ENCODE data around the gene AMOTL1.

AMOTL1 gene

DNA sequence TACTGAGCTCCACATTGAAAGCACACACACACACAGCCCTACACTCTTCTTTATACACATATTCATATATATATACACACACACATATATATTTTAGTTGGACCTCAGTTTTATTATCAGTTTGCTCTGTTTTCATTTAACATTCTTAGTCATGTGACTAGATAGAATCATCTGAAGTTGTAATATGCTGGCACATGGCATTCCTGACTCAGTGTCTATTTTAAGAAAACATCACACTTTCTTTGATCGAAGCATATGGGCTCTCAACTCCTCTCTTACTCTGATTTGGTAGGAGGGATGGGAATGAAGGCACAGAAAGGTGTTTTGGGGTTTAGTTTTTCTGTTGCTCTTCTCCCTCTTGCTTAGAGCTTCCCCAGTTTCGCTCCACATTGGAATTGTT, 24.8 kb downstream of the AMOTL1 start:
- Histone ChIP-seq H3K27me3 (ENCODE audit: control insufficient read depth in 1 of 2, insufficient read depth in 1 of 2, low read length in 2 of 2) (no peaks in the 10 kb centered on the region), H2BK15ac (ENCODE audit: low read depth, poor library complexity, severe bottlenecking) (no peak overlapping the region), H3K36me3 (ENCODE audit: control insufficient read depth in 1 of 2, insufficient read depth in 2 of 2, low read depth in 1 of 2, low read length in 2 of 2) (peaks cover 0 to 3% of the 10 kb centered on the region in 2 experiments), H3K9me3 (ENCODE audit: control insufficient read depth, low read length) (no peaks in the 10 kb centered on the region), H4K91ac (ENCODE audit: low read length) (no peak overlapping the region), H3K18ac (ENCODE audit: low read depth in 1 of 2, low read length in 2 of 2) (no peak overlapping the region), H3K4me2 (ENCODE audit: low read length, poor library complexity, severe bottlenecking) (no peak overlapping the region), H3K27ac (ENCODE audit: low read length, poor library complexity, severe bottlenecking) (peak overlapping the region; percentile 35), H2AFZ (ENCODE audit: low read depth, low read length) (no peak overlapping the region), H2BK120ac (ENCODE audit: low read depth, low read length) (no peak overlapping the region), H3K14ac (ENCODE audit: low read length in 2 of 2) (no peak overlapping the region), H3K4me1 (ENCODE audit: control insufficient read depth, insufficient read depth, low read depth, low read length) (peaks cover 16% of the 10 kb centered on the region), H2AK5ac (ENCODE audit: low read length, severe bottlenecking) (no peak overlapping the region), H4K8ac (ENCODE audit: low read length) (no peak overlapping the region), H3K79me1 (replicated peaks; ENCODE audit: low read length, poor library complexity, severe bottlenecking) (no peaks in the 10 kb centered on the region), H3K4ac (ENCODE audit: low read depth in 1 of 2, low read length in 2 of 2) (no peak overlapping the region), H3K23ac (ENCODE audit: low read length in 2 of 2) (no peak overlapping the region), H3K4me3 (ENCODE audit: insufficient read depth in 1 of 2, low read depth in 1 of 2, low read length in 2 of 2) (peak overlapping the region in 1 of 2 experiments; percentile 76), H3K9ac (ENCODE audit: low read length) (peak overlapping the region; percentile 90), H2BK5ac (ENCODE audit: low read depth, low read length, poor library complexity, severe bottlenecking) (no peak overlapping the region), H2BK12ac (ENCODE audit: low read length in 2 of 2) (no peak overlapping the region)
- peak; percentile 44 for DNase-seq
- WGBS: 83% methylated on average over 1 of the region's 2 CpGs

DNA sequence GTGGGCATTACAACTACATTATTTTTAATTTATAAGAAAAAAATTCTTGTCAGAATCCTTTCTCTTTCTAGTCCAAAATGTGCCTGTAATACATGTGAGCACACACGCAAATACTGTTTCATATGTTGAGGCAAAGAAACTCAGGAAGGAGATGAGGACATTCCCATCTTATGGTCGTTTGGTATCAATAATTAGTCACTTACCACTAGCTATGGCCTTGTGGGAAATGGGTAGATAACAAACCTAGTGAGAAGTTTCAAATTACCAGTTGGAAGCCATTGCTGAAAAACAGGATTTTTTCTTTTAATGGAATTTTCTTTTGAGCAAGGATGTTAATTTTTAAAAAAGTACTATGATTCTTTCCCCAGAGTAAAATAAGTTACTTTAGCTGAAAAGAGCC, 25.7 kb downstream of the AMOTL1 start:
- H3K9ac ChIP-seq (ENCODE audit: low read length): peak overlapping the region; percentile 90
- no peaks in the 10 kb centered on the region for H3K9me3 ChIP-seq (ENCODE audit: control insufficient read depth, low read length)
- H3K4me2 ChIP-seq (ENCODE audit: low read length, poor library complexity, severe bottlenecking): no peak overlapping the region
- H3K4me3 ChIP-seq (ENCODE audit: insufficient read depth in 1 of 2, low read depth in 1 of 2, low read length in 2 of 2): peak overlapping the region in 1 of 2 experiments; percentile 76
- DNase-seq: peak; percentile 68
- peaks cover 19% of the 10 kb centered on the region for H3K4me1 ChIP-seq (ENCODE audit: control insufficient read depth, insufficient read depth, low read depth, low read length)
- no peak overlapping the region for H3K4ac ChIP-seq (ENCODE audit: low read depth in 1 of 2, low read length in 2 of 2)
- H3K14ac ChIP-seq (ENCODE audit: low read length in 2 of 2): no peak overlapping the region
- no peak overlapping the region for H4K8ac ChIP-seq (ENCODE audit: low read length)
- peaks cover 5% of the 10 kb centered on the region for H3K79me1 ChIP-seq (replicated peaks; ENCODE audit: low read length, poor library complexity, severe bottlenecking)
- H2AFZ ChIP-seq (ENCODE audit: low read depth, low read length): no peak overlapping the region
- peak overlapping the region; percentile 92 for H3K27ac ChIP-seq (ENCODE audit: low read length, poor library complexity, severe bottlenecking)
- H3K23ac ChIP-seq (ENCODE audit: low read length in 2 of 2): no peak overlapping the region
- no peak overlapping the region for H2BK5ac ChIP-seq (ENCODE audit: low read depth, low read length, poor library complexity, severe bottlenecking)
- no peak overlapping the region for H2BK15ac ChIP-seq (ENCODE audit: low read depth, poor library complexity, severe bottlenecking)
- no peak overlapping the region for H4K91ac ChIP-seq (ENCODE audit: low read length)
- peaks cover 3 to 10% of the 10 kb centered on the region in 2 experiments for H3K36me3 ChIP-seq (ENCODE audit: control insufficient read depth in 1 of 2, insufficient read depth in 2 of 2, low read depth in 1 of 2, low read length in 2 of 2)
- no peak overlapping the region for H2AK5ac ChIP-seq (ENCODE audit: low read length, severe bottlenecking)
- H2BK120ac ChIP-seq (ENCODE audit: low read depth, low read length): no peak overlapping the region
- H3K27me3 ChIP-seq (ENCODE audit: control insufficient read depth in 1 of 2, insufficient read depth in 1 of 2, low read length in 2 of 2): no peaks in the 10 kb centered on the region
- no peak overlapping the region for H2BK12ac ChIP-seq (ENCODE audit: low read length in 2 of 2)
- H3K18ac ChIP-seq (ENCODE audit: low read depth in 1 of 2, low read length in 2 of 2): no peak overlapping the region
- WGBS: no CpG with 5 or more reads among the region's 2 CpGs

DNA sequence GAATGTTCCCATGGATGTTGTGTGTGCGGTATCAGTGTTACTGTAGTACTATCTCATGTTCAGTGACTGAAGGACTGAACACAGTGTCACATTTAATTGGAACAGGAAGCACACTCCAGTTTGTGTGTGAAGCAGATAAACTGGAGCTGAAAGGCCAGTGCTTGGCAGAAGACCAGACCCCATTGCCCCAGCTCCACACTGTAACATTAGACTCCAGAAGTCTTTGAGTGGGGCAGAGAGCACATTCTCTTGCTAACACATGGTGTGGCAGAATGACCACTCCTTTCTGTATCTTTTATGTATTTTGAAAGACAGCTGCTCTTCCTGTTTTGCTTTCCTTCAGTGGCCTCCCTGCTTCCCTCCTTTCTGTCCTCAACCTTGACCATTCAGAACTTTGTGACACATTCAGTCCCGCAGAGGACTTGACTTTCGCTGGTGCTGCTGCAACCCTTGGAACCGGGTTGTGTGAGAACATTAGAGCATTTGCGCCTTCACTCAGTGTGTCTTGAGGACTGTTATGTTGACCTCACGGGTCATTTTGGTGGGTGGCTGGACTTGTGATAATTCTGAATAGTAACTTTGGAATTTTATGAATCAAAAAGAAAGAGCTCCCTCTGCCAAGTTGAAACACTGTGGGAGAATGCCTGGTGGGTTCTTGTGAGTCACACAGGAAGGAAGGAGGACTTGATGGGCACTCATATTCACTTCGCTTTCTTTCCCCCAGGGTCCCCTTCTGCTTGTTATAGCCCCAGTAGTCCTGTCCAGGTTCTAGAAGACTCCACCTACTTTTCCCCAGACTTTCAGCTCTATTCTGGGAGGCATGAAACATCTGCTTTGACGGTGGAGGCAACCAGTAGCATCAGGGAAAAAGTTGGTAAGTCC, 26.4 kb downstream of the AMOTL1 start:
- peaks cover 6 to 17% of the 10 kb centered on the region in 2 experiments for H3K36me3 ChIP-seq (ENCODE audit: control insufficient read depth in 1 of 2, insufficient read depth in 2 of 2, low read depth in 1 of 2, low read length in 2 of 2)
- H3K23ac ChIP-seq (ENCODE audit: low read length in 2 of 2): no peak overlapping the region
- no peak overlapping the region for H4K8ac ChIP-seq (ENCODE audit: low read length)
- no peak overlapping the region for H2AFZ ChIP-seq (ENCODE audit: low read depth, low read length)
- WGBS: 22% methylated on average over 7 of the region's 8 CpGs
- no peak overlapping the region for H2BK5ac ChIP-seq (ENCODE audit: low read depth, low read length, poor library complexity, severe bottlenecking)
- peak overlapping the region; percentile 56 for H2BK120ac ChIP-seq (ENCODE audit: low read depth, low read length)
- DNase-seq: peak; percentile 93
- no peak overlapping the region for H2BK12ac ChIP-seq (ENCODE audit: low read length in 2 of 2)
- H3K9ac ChIP-seq (ENCODE audit: low read length): peak overlapping the region; percentile 90
- H3K4me1 ChIP-seq (ENCODE audit: control insufficient read depth, insufficient read depth, low read depth, low read length): peaks cover 16% of the 10 kb centered on the region
- peak overlapping the region; percentile 42 for H2AK5ac ChIP-seq (ENCODE audit: low read length, severe bottlenecking)
- H3K18ac ChIP-seq (ENCODE audit: low read depth in 1 of 2, low read length in 2 of 2): peak overlapping the region; percentile 68 to 78
- H4K91ac ChIP-seq (ENCODE audit: low read length): no peak overlapping the region
- no peak overlapping the region for H3K14ac ChIP-seq (ENCODE audit: low read length in 2 of 2)
- no peaks in the 10 kb centered on the region for H3K27me3 ChIP-seq (ENCODE audit: control insufficient read depth in 1 of 2, insufficient read depth in 1 of 2, low read length in 2 of 2)
- no peak overlapping the region for H3K4ac ChIP-seq (ENCODE audit: low read depth in 1 of 2, low read length in 2 of 2)
- H3K9me3 ChIP-seq (ENCODE audit: control insufficient read depth, low read length): no peaks in the 10 kb centered on the region
- peak overlapping the region; percentile 41 for H3K4me2 ChIP-seq (ENCODE audit: low read length, poor library complexity, severe bottlenecking)
- peaks cover 7% of the 10 kb centered on the region for H3K79me1 ChIP-seq (replicated peaks; ENCODE audit: low read length, poor library complexity, severe bottlenecking)
- peak overlapping the region; percentile 92 for H3K27ac ChIP-seq (ENCODE audit: low read length, poor library complexity, severe bottlenecking)
- H2BK15ac ChIP-seq (ENCODE audit: low read depth, poor library complexity, severe bottlenecking): no peak overlapping the region
- H3K4me3 ChIP-seq (ENCODE audit: insufficient read depth in 1 of 2, low read depth in 1 of 2, low read length in 2 of 2): peak overlapping the region in 1 of 2 experiments; percentile 76

DNA sequence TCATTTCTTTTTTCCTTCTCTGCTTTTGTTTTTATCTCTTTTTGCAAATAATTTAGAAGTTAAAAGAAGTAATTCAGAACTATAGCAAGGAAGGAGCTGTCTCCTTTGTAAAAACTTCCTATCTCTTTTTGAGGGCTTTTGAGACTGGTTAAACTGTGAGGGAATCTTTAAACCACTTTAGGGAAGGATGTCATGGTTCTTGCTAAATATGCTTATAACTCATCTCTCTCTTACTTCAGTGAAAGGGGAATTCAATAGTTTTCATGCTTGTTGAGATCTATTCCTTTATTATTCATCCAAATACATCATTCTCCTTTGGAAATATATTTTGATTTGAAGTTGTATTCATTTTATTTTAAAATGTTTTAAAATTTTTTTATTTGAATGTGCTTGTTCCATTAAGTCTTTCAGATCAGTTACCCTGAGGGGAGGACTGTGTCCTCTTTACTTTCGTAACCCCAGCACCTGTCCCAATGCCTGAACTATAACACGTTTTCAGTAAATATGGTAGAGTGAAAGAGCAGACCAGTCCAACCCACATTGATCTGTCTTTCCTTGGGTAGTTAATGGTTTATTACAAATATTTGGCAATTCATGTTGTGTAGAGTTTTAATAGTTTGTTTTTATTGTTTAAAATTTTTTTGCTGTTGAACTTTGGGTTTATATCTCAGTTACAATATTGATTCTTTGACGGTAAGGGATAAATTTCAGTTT, 27.5 kb downstream of the AMOTL1 start:
- WGBS: 100% methylated on average over 2 of the region's 3 CpGs
- H2BK12ac ChIP-seq (ENCODE audit: low read length in 2 of 2): no peak overlapping the region
- H3K27ac ChIP-seq (ENCODE audit: low read length, poor library complexity, severe bottlenecking): peak overlapping the region; percentile 60
- H3K4ac ChIP-seq (ENCODE audit: low read depth in 1 of 2, low read length in 2 of 2): no peak overlapping the region
- no peak overlapping the region for H3K18ac ChIP-seq (ENCODE audit: low read depth in 1 of 2, low read length in 2 of 2)
- peak overlapping the region; percentile 90 for H3K9ac ChIP-seq (ENCODE audit: low read length)
- peak overlapping the region in 1 of 2 experiments; percentile 76 for H3K4me3 ChIP-seq (ENCODE audit: insufficient read depth in 1 of 2, low read depth in 1 of 2, low read length in 2 of 2)
- H2BK120ac ChIP-seq (ENCODE audit: low read depth, low read length): no peak overlapping the region
- peaks cover 11% of the 10 kb centered on the region for H3K4me1 ChIP-seq (ENCODE audit: control insufficient read depth, insufficient read depth, low read depth, low read length)
- no peak overlapping the region for H3K14ac ChIP-seq (ENCODE audit: low read length in 2 of 2)
- peaks cover 13 to 27% of the 10 kb centered on the region in 2 experiments for H3K36me3 ChIP-seq (ENCODE audit: control insufficient read depth in 1 of 2, insufficient read depth in 2 of 2, low read depth in 1 of 2, low read length in 2 of 2)
- no peaks in the 10 kb centered on the region for H3K9me3 ChIP-seq (ENCODE audit: control insufficient read depth, low read length)
- no peak overlapping the region for H4K8ac ChIP-seq (ENCODE audit: low read length)
- H3K4me2 ChIP-seq (ENCODE audit: low read length, poor library complexity, severe bottlenecking): no peak overlapping the region
- H2AK5ac ChIP-seq (ENCODE audit: low read length, severe bottlenecking): no peak overlapping the region
- DNase-seq: no peak
- peaks cover 11% of the 10 kb centered on the region for H3K79me1 ChIP-seq (replicated peaks; ENCODE audit: low read length, poor library complexity, severe bottlenecking)
- no peak overlapping the region for H4K91ac ChIP-seq (ENCODE audit: low read length)
- no peak overlapping the region for H2AFZ ChIP-seq (ENCODE audit: low read depth, low read length)
- H2BK15ac ChIP-seq (ENCODE audit: low read depth, poor library complexity, severe bottlenecking): no peak overlapping the region
- H3K27me3 ChIP-seq (ENCODE audit: control insufficient read depth in 1 of 2, insufficient read depth in 1 of 2, low read length in 2 of 2): no peaks in the 10 kb centered on the region
- H2BK5ac ChIP-seq (ENCODE audit: low read depth, low read length, poor library complexity, severe bottlenecking): no peak overlapping the region
- H3K23ac ChIP-seq (ENCODE audit: low read length in 2 of 2): no peak overlapping the region
